AG20443 (cell line): ENCODE data around the gene ACY1.
A peak's percentile ranks its signal among the peaks of the same experiment; 100 is the strongest.
"Not testable (repeated sequence)": the region's sequence is repeated elsewhere in the genome, so short reads cannot be mapped to it uniquely, and the experiment has no call there.

ENCODE experiments used
- DNase-seq: peaks from one replicate; pipeline ENCODE4 v3.0.0; 2012; ENCODE audit warnings: low spot score, mixed read lengths

ACY1 gene

DNA sequence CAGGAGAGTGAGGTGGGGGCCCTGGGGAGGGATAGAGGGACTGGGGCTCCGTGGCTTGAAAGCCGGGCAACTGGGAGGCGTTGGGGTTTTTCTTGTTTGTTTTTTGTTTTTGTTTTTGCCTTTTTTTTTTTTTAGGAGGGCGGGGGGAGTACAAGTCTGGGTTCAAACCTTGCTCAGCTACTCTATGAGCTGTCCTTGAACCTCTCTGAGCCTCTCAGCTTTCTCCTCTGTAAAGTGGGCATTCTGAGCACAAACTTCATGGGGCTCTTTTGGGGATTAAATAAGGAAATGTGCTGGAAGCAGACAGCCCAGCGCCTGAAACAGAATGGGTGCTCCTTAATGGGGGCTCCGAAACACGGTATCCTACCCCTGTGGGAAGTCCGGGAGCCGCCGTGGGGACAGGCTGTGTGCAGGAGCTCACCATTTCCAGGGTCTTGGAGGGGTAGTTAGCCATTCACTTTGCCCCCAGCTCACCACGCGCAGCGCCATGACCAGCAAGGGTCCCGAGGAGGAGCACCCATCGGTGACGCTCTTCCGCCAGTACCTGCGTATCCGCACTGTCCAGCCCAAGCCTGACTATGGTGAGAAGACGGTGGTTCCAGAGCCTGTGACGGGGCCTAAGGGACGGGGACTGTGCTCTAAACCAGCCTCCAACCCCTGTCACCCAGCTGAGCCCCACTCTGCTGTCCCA, 388 bp downstream of the ACY1 start:
- no peak for DNase-seq

DNA sequence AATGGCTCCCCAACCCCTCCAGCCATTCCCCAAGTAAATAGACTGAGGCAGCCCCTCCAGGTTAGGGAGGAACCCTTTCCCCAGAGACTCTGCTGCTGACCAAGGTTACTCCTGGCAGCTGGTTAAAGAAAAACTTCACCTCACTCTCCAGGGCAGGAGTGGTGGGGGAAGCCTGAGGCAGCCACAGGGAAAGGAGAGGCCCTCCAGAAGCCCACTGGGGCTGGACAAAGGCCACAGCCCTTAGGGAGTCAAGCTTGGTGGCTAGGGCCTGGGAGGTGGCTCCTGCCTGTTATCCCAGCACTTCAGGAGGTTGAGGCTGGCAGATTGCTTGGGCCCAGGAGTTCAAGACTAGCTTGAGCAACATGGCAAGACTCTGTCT, 923 bp downstream of the ACY1 start:
- no peak for DNase-seq

DNA sequence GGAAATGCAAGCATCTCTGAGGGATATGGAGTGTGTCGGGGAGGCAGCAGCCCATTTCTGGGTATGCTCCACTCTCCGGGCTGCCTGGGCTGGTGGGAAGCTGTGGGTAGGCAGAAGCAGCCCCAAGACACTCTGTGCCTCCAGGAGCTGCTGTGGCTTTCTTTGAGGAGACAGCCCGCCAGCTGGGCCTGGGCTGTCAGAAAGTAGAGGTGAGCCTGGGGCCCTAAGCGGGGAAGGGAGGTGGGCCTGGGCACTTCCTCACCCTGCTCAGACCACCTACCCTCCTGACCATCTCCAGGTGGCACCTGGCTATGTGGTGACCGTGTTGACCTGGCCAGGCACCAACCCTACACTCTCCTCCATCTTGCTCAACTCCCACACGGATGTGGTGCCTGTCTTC, 1.7 kb downstream of the ACY1 start:
- no peak for DNase-seq

DNA sequence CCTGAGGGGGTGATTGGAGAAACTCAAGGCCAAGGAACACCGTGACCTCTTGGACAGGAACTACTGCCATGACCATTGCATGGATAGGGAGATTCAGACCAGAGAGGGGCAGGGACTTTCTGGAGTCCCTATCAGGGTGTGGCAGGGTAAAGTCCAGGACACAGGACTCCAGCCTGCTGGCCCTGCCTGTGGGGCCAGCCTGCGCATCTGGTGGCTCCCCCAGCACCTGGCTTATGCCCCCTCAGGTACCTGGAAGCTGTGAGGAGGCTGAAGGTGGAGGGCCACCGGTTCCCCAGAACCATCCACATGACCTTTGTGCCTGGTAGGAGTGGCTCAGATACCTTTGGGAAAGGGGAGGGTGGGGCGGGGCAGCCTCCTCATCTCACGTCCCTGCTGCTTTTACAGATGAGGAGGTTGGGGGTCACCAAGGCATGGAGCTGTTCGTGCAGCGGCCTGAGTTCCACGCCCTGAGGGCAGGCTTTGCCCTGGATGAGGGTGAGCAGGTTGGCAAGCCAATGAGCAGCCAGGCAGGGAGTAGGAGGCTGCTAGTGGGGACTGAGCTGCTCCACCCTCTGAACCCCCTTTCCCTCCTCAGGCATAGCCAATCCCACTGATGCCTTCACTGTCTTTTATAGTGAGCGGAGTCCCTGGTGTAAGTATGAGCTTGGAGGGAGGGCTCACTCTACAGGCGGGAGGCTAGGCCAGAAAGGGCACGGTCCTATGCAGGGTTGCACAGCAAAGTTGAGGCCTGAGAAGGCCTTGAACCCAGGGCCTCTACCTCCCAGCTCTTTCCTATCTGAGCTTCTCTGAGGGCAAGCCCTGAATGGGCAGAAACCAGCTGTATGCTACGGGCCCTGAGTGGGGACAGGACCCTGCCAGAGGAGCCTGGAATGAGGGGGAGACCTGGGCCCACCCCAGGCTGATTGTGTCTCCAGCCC, 2.9 kb downstream of the ACY1 start:
- DNase-seq, result no peak

DNA sequence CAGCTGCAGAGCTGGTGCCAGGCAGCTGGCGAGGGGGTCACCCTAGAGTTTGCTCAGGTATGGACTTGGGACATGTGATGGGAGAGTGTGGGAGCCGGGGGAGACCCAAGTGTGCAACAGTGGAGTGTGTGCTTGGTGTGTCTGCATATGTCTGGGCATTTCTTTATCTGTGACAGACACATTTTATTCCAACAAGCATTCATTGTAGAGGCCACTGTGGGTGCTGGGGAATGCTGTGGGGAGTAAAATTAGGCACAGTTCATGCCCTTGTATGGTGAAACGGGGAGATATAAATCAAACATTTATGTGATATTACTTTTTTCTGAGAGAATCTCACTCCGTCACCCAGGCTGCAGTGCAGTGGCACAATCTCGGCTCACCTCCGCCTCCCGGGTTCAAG, 4.2 kb downstream of the ACY1 start:
- DNase-seq, result no peak

DNA sequence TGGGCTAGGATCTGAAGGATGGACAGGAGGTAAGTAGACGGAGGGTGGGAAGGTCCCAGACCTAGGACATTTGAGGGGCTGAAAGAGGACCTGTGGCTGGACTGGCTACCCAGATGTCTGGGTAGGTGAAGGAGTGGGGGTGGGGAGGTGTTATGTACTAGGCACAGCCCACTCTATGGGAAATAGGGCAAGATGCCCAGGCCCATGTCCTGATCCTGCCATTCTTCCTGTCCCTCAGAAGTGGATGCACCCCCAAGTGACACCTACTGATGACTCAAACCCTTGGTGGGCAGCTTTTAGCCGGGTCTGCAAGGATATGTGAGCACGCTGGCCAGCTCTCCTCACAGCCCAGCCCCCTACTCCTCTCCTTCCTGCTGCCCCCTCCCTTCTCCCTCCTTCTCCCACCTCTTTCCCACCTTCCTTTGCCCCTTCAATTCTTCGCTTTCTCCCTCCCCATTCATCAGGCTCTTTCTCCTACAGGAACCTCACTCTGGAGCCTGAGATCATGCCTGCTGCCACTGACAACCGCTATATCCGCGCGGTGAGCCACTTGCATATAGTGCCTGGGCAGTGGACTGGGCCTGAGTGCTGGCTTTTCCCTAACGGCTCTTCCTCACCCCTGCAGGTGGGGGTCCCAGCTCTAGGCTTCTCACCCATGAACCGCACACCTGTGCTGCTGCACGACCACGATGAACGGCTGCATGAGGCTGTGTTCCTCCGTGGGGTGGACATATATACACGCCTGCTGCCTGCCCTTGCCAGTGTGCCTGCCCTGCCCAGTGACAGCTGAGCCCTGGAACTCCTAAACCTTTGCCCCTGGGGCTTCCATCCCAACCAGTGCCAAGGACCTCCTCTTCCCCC, 5.2 kb downstream of the ACY1 start:
- DNase-seq, result no peak

DNA sequence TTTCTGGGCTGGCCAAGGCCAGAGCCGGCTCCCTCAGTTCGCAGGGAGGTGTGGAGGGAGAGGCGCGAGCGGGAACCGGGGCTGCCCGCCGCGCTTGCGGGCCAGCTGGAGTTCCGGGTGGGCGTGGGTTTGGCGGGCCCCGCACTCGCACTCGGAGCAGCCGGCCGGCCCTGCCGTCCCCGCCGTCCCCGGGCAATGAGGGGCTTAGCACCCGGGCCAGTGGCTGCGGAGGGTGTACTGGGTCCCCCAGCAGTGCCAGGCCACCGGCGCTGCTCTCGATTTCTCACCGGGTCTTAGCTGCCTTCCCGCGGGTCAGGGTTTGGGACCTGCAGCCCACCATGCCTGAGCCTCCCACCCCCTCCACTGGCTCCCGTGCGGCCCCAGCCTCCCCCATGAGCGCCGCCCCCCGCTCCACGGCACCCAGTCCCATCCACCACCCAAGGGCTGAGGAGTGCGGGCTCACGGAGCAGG, 7.2 kb downstream of the ACY1 start:
- DNase-seq, result not testable (repeated sequence)

DNA sequence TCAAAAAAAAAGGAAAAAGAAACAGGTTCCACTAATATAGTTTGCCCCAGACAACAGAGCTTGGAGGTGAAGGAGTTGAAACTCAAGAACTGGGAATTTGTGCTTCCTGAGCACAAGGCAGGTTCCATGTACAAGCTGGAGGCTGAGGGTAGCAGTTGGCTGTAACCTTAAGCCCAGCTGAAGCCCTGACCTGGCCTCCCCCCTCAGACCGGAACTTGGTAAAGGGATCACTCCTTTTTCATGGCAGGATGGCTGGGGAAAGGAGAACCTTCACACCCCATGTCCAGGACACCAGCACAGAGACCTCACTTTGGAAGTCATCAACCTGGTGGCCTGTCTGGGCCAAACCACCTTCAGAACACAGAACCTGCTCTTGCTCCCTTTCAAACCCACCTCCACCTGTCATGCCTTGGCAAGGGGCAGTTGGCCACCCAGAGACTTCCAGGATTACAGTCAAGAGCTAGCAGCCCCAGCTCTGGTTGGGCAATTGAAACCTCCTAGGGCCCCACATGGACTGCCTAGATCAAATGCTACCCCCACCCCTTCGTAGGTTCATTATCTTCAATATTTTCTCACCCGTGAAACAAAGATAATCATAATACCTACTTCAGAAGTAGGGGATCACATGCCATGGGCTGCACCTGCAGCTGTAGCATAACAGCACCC, 8.8 kb downstream of the ACY1 start:
- no peak for DNase-seq

DNA sequence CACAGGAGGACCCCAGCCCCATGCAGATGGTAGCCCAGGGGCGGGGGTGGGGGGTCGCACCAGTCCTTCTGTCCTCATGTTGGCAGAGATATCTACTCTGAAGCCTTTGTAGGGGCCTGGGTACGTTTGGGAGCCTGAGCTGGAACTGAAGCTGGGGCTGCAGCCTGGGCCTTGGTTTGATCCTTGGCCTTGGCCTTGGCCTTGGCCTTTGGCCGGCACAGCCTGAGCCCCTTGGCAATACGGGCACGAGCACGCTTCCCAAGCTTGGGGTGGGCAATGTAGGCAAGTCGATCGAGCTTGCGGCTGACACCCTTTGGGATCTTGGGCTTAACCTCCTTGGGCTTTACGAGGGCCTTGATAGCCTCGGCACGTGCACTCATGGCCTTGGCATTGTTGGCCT, 10.3 kb downstream of the ACY1 start:
- not testable (repeated sequence) for DNase-seq

DNA sequence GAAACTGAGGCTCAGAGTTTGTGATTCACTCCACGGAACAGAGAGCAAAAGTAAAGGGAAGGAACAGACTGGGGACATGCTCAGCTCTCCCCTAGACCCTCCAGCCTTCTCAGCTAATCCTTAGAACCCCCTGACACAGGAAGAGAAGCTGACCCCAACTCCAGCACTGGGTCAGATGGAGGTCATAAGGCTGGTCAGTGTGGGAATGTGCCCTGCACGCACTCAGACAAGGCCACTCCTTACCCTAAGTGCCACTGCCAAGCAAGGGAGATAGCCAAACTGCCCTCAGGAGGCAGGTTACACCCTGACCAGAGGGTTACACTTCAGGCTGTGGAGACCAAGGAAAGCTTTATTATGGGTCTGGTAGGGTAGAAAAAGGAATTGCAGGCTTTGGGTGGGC, 11.2 kb downstream of the ACY1 start:
- DNase-seq, result no peak

DNA sequence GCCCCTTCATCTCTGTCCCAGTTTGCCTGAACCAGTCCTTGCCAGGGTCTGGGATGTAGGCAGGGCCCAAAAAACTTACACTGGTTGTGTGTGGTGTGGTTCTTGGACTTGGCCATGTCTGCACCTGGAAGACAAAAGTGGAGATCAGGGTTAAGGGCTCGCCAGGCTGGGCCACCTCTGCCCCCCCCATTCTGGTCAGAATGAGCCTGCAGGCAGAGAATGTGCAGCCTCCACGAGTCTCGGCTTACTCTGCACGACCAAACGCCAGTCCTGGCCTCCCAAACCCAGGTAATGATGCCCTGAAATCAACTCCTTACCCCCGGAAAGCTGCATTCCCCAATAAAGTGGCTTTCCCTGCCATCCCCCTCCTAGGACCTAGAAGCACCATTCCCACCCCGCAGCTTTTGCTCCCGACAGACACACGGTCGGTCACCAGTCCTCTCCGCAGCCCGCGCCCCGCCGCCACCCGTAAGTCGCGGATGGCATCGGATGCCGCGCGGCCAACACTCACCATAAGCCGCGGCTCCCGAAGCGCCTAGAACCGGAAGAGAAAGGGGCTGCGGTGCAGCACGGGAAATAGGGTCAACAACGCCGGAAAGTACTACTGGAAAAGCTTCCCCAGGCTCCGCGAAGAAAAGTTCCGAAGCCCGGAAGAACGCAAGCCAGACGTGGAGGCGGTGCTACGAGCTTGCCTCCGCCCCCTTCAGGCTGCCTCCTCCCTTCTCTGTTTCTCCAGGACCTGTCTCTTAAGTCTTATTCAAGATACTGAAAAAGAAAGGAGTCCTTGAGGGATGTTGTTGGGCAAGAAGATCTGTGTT, 12.2 kb downstream of the ACY1 start, which contains the start of gene RPL29:
Gene RPL29 (minus strand): TSS at position 550 of the 818 bp plus-strand sequence. CDS start 434 bp downstream, at position 116.
- peak; percentile 97 for DNase-seq

DNA sequence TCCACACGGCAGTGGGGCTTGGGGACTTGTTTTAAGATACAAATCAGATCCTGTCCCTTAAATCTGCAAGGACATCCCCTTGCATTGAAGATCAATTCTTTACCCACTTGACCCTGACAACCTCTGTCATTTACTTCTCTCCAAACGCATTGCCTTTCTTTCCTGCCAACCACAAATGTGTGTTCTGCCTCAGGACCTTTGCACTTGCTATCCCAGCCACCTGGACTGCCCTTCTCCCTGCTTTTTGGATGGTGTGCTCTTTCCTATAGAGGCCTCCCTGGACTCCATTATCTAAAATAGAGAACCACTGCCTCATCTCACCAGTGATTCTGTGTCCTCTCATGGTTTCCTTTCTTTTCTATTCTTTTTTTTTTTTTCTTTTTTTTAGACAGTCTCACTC, 13.8 kb downstream of the ACY1 start:
- DNase-seq, result no peak

DNA sequence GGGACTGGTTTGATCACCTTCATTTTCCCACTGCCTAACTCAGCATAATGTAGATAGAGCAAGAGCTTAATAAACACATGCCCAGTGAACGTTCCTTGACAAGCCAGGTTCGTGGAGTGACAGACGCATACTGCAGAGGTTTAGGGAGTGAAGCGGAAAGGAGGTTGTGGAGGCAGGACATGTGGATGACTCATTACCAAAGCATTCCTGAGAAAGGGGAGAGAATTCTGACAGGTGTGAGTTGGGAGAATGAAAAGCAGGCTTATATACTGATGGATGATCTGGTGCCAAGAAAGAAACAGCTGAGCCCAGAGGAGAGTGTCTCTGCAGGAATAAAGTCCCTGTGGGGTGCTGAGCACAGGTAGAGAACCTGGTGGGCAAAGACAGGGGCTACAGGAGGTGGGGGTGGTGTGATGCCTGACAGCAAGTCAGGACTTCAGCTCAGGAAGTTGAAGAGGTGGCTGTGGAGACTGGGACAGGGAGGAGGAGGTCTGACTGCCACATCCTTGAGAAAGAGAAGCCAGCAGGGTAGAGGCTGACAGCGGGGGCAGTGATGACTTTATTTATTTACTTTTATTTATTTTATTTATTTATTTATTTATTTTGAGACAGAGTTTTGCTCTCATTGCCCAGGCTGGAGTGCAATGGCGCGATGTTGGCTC, 14.7 kb downstream of the ACY1 start:
- DNase-seq, result no peak

DNA sequence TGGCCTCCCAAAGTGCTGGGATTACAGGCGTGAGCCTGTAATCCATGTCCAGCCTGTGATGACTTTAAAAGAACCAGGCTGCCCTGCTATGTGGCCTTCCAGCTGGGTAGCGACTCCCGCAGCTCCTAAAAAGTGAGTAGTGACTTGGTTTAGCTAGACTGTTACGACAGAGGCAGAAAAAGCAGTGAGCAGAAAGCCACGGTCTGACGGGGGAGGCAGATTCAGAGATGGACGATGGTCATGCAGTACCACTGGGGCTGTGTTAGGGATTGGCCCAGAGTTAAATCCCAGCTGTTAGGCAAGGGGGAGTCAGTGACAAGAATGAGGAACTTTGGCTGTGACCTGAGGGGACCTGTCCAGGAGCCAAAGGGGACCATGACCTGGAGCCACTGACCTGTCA, 15.4 kb downstream of the ACY1 start:
- no peak for DNase-seq

DNA sequence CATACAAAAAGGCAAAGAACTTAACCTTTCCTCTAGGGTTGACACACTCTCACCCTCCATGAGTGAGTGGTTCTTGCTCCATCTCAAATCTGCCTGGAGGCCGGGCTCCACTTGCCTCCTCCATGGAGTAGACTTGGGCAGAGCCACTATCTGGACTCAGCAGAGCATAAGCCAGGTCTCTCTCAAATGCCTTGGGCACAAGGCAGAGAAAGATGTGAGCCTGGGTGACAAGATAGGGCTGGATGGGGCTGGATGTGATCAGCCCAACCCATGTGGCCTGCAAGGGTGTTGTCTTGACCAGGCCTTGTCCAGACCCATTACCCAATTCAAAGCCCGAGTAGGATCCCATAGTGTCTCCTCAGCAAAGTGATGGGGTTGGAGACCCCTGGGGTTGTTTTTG, 16.5 kb downstream of the ACY1 start:
- no peak for DNase-seq

DNA sequence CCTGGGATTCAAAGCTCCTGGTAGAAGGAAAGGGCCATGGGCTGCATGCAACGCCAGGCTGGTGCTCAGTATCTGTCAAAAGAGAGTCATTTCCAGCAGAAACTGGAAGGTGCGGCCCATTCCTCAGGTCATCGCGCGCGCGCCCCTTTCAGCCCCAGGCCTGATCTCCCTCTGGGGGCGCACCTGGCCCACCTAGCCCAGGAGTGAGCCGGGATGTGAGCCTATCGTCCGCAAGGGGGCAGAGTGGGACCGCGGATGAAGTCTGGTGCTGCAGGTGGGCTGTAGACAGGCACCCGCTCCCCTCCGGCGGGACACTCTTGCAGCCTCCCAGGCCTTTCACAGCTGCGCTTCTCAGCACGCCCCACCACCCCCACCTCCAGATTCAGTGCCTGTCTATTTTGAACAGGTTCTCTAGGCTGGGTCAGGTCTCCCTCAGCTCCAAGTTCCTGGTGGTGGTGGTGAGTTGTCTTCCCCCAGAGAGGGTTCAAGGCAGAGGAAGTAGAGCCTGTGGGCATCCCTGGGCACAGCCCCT, 18.2 kb downstream of the ACY1 start:
- DNase-seq, result peak; percentile 89

DNA sequence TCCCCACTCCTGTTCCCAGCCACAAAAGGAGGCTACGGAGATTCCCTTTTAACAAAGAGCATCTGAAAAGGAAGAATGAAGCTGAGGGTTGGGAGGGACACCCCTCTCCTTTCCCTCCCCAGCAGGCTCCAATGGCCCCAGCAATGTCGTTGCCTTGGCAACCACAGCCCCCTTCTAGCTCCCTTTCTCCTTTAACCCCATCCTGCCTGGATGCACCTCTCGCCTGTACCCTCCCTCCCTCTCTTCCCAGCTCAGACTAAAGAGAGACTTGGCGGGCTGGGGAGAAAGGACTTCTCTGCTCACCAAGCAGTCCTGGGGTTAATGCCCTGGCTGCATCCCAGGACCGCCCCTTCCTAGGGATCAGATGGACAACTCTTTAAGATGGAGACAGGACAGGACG, 19.4 kb downstream of the ACY1 start:
- DNase-seq, result no peak

DNA sequence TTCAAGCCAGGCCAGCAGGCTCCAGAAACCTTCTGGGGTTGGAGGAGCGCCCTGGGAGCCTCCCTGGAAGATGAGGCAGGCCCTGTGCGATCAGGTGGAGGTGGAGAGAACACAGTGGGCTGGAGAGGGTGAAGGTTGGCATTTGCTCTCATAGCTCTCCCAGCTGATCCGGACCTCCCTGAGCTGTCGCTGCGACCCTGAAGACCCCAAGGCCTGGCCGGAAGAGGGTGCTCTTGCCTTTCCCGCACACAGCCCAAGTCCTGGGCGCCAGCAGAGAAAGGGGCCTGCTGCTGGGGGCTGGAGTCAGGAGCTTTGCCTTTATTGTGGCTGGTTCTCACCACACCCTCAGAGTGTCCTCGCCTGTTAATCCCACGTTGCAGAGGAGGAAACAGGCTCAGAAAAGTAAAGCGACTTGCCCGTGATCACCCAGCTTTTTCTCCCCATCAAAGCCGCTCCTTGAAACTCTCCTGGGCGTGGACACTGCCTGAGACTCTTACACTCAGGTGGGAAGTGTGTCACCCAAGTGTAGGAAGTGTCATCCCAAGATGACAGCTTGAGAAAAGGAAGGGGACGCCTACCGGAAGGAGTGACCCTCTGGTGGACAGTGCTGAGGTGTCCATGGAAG, 20.9 kb downstream of the ACY1 start:
- DNase-seq, result peak; percentile 45

DNA sequence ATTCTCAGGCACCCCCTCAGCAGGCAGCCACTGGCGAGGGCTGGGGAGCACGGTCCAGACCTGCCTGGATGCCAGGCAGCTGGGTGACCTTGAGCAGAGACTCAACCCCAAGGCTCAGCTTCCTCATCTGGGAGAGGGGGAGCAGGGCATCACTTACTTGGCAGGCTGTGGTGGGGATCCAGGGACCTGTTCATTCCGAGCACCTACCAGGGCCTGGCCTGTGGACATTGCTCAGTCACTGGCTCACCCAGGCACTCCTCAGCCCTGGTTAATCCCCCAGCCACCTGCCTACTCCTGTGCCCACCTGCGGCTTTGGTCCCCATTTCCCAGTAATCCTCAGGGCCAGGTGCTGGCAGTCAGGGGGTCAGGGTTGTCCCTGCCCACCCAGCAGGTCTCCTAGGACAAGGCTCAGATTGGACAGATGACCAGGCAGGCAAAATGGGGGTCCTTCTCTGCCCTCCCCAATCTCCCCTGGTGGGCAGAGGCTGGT, 21.6 kb downstream of the ACY1 start:
- DNase-seq, result no peak
